Measurements from ENCODE around the gene PHLDA3.

The PHLDA3 gene

GRCh38 chr1:201468844-201469644, at the start of gene PHLDA3:
TSS of gene PHLDA3 (minus strand) at chr1:201469188. CDS start at chr1:201468786, 402 bp downstream.
- DNase-seq, result peak; percentile 52

- DNase-seq, result no peak
These were observed 49.1 kb upstream of the PHLDA3 start for GRCh38 chr1:201518071-201518470.

- no peak for DNase-seq
These were observed 48.6 kb upstream of the PHLDA3 start for GRCh38 chr1:201517631-201518030.

- DNase-seq, result no peak
These were observed 47.6 kb upstream of the PHLDA3 start for GRCh38 chr1:201516511-201517127.

- DNase-seq, result no peak
These were observed 46.9 kb upstream of the PHLDA3 start for GRCh38 chr1:201515895-201516294.

GRCh38 chr1:201515062-201515750, 46.2 kb upstream of the PHLDA3 start:
- DNase-seq, result no peak

GRCh38 chr1:201514466-201514865, 45.5 kb upstream of the PHLDA3 start:
- DNase-seq, result no peak

- DNase-seq, result no peak
These were observed 44.7 kb upstream of the PHLDA3 start for GRCh38 chr1:201513498-201514243.

- no peak for DNase-seq
These were observed 43.1 kb upstream of the PHLDA3 start for GRCh38 chr1:201511941-201512539.

- no peak for DNase-seq
These were observed 42.5 kb upstream of the PHLDA3 start for GRCh38 chr1:201511396-201511940.

- DNase-seq, result no peak
These were observed 41.7 kb upstream of the PHLDA3 start for GRCh38 chr1:201510734-201511133.

- no peak for DNase-seq
These were observed 40.8 kb upstream of the PHLDA3 start for GRCh38 chr1:201509601-201510374.

GRCh38 chr1:201508809-201509208, 39.8 kb upstream of the PHLDA3 start:
- no peak for DNase-seq

- DNase-seq, result no peak
These were observed 38.3 kb upstream of the PHLDA3 start for GRCh38 chr1:201507360-201507675.

GRCh38 chr1:201506557-201507359, 37.8 kb upstream of the PHLDA3 start, which contains the start of gene CSRP1:
TSS of gene CSRP1 (minus strand) at chr1:201507123. CDS start at chr1:201496303, 10,820 bp downstream.
- peak; percentile 87 for DNase-seq

GRCh38 chr1:201506092-201506491, 37.1 kb upstream of the PHLDA3 start:
- DNase-seq, result no peak

- DNase-seq, result no peak
These were observed 36.5 kb upstream of the PHLDA3 start for GRCh38 chr1:201505503-201505890.

- DNase-seq, result no peak
These were observed 36.0 kb upstream of the PHLDA3 start for GRCh38 chr1:201504799-201505502.

GRCh38 chr1:201504179-201504631, 35.2 kb upstream of the PHLDA3 start:
- no peak for DNase-seq
